Activated naive CD4-positive, alpha-beta T cell treated with anti-CD3 and anti-CD28 coated beads, Interleukin-2, amount 50 U/mL, for 24 hours (primary cell): ENCODE results near the gene LTF.

Experiments
- H3K27ac Mint-ChIP-seq: one replicate; pipeline ENCODE4 v1.8.0; 2021; ENCODE audit warnings: mild to moderate bottlenecking, mixed read lengths
- H3K27me3 Mint-ChIP-seq: one replicate; pipeline ENCODE4 v1.8.0; 2021; ENCODE audit warnings: mixed read lengths
- H3K36me3 Mint-ChIP-seq: one replicate; pipeline ENCODE4 v1.8.0; 2021; ENCODE audit warnings: mixed read lengths
- H3K4me1 Mint-ChIP-seq: one replicate; pipeline ENCODE4 v1.8.0; 2021; ENCODE audit warnings: mixed read lengths
- H3K4me3 Mint-ChIP-seq: one replicate; pipeline ENCODE4 v1.8.0; 2021; ENCODE audit warnings: mild to moderate bottlenecking, mixed read lengths
- H3K9me3 Mint-ChIP-seq: one replicate; pipeline ENCODE4 v1.8.0; 2021; ENCODE audit warnings: mixed read lengths

Gene LTF

DNA sequence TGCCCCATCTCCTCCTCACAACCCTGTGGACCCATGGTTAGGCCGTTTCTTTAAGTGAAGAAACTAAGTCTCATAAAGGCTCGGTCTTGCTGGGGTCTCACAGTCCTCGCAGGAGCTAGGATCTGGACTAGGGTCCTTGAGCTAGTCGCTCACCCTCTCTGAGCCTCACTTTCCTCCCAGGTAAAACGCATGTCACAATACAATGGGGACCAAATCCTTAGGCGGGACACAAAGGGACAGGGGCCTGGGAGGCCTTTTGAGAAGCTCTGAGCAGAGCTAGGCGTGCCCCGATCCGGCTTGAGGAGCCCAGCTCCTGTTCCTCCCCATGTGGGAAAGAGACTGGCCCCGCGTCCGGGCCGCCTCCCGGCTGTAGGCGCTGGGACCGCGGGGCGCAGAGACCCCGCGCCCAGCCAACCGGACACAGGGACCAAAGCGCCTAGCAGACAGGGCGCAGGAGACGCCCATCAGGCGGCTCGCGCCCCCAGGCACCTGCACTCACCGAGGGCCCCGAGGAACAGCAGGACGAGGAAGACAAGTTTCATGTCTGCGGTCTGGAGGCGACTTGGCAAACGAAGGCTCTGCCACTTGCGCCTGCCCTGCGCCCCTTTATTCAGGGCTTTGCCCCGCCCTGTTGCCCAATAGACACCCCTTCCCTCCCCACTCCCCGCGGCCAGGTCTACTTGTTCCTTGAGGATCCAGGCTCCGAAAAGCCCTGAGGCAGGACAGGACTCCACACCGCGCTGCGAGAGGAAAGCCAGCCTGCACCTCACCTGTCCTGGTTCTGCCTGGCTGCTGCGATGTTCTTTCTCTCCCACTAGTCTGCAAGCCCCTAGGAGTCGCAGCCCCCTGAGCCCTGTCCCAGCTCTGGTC is at the start of gene LTF:
Gene LTF (minus strand): TSS at position 580 of the 870 bp plus-strand sequence. CDS start 38 bp downstream, at position 542.
- H3K36me3 Mint-ChIP-seq = no peaks in the 10 kb centered on the region
- H3K27ac Mint-ChIP-seq = no peak within 1 kb of the TSS
- no peak within 1 kb of the TSS for H3K4me3 Mint-ChIP-seq
- H3K27me3 Mint-ChIP-seq = peaks cover 35% of the 10 kb centered on the region
- H3K4me1 Mint-ChIP-seq = no peaks in the 10 kb centered on the region
- peaks cover 10% of the 10 kb centered on the region for H3K9me3 Mint-ChIP-seq

DNA sequence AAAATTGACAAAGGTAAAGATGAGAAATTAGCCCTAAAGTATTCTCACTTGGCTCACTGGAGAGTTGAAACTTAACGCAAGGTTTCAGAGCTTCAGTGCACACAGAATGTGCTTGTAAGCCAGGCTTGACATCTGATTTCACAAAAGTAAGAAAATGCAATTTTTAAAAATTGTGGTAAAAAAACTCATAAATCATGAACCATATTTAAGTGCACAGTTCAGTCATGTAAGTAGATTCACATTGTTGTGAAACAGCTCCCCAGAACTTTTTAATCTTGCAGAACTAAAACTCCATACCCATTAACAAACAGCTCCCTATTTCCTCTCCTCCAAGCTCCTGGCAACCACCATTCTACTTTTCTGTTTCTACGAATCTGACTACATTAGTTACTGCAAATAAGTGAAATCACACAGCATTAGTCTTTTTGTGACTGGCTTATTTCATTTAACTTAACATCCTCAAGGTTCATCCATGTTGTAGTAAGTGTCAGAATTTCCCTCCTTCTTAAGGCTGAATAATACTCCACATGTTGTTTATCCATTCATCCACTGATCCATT is 47.6 kb upstream of the LTF start:
- no peaks in the 10 kb centered on the region for H3K9me3 Mint-ChIP-seq
- H3K27ac Mint-ChIP-seq = no peak overlapping the region
- H3K36me3 Mint-ChIP-seq = no peaks in the 10 kb centered on the region
- no peak overlapping the region for H3K4me3 Mint-ChIP-seq
- H3K27me3 Mint-ChIP-seq = no peaks in the 10 kb centered on the region
- peaks cover 4% of the 10 kb centered on the region for H3K4me1 Mint-ChIP-seq

DNA sequence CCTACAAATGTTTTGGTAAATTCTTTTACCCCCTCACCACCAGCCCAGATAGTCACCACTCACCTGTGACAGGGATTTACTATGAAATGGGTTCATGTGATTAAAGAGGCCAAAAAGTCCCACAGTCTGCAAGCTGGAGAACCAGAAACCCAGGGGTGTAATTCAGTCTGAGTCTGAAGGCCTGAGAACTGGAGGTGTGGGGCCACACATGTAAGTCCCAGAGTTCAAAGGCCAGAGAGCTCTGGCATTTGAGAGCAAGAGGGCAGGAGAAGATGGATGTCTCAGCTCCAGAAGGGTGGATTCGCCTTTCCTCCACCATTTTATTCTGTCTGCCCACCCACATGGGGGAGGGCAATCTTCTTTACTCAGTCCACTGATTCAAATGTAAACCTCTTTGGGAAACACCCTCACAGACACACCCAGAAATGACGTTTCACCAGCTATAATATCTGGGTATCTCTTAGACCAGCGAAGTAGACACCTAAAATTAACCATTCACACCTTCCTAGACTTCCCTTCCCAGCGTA is 45.0 kb upstream of the LTF start:
- no peak overlapping the region for H3K27ac Mint-ChIP-seq
- H3K4me1 Mint-ChIP-seq = peaks cover 12% of the 10 kb centered on the region
- no peaks in the 10 kb centered on the region for H3K36me3 Mint-ChIP-seq
- H3K27me3 Mint-ChIP-seq = no peaks in the 10 kb centered on the region
- H3K9me3 Mint-ChIP-seq = no peaks in the 10 kb centered on the region
- H3K4me3 Mint-ChIP-seq = no peak overlapping the region

DNA sequence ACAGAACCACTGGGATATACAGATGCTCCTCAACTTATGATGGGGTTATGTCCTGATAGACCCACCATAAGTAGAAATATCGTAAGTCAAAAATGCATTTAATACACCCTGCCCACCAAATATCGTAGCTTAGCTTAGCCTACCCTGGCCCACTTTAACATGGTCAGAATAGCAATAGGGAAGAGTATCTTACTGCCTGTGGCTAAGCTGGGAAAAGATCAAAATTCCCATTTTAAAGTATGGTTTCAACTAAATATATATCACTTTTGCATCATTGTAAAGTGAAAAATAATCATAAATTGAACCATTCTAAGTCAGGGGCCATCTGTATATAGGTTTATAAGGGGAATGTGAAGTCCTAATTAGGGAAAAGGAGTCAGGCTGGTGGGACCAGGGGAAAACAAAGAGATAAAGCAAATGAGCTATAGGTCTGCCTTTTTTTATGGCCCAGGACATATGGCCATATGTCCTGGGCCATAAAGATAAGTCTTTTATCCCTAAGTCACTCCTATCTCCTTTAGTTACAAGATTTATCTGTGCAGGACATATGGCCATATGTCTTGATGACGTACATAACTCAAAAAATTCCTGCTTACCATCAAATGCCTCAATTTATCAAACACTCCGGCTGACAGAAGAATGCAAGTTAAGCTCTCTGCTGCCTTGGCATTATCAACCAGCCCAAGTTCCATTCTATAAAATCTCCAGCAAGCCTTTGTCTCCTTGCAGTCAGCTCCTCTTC is 44.3 kb upstream of the LTF start:
- Mint-ChIP-seq H3K9me3 (no peaks in the 10 kb centered on the region), H3K27ac (no peak overlapping the region), H3K4me3 (no peak overlapping the region), H3K4me1 (peaks cover 15% of the 10 kb centered on the region), H3K36me3 (no peaks in the 10 kb centered on the region), H3K27me3 (no peaks in the 10 kb centered on the region)

DNA sequence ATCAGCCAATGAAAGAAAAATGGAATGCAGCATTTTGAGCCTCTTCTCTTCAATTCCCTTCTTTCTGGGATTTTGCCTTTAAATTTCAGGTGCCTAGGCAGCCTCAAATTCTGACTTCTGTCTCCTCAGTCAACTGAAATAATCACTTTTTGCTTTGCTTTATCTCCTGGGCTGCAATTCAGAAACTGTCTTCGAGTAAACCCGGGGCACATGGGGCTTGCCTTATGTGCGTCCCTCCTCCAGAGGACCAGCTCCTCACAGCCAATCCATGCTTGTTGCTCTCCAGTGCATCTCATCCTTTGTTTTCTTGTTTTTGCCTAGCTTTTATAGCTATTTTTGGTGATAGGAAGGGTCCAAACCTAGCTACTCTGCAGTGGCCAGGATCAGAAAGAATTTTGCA is 41.8 kb upstream of the LTF start:
- Mint-ChIP-seq H3K27ac (no peak overlapping the region), H3K9me3 (no peaks in the 10 kb centered on the region), H3K36me3 (peaks cover 2% of the 10 kb centered on the region), H3K4me1 (peaks cover 25% of the 10 kb centered on the region), H3K4me3 (no peak overlapping the region), H3K27me3 (no peaks in the 10 kb centered on the region)

DNA sequence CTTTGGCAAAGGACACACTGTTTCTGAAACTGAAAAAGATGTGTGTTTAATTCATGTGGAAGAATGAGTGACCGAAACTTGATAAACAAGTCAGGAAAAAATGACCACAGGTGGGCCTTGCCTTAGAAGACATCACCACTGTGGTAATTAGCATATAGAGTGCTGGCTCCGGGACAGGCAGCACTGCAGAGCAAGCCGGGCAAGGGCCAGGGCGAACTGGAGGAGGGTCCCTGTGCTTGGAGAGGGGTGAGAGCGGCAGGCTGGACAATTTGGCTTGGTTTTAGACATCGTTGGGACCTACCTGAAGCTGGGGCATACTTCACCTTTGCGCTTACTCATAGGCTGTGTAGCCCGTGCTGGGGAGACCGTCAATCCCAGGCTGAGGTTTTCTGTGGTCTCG is 41.2 kb upstream of the LTF start:
- no peaks in the 10 kb centered on the region for H3K9me3 Mint-ChIP-seq
- no peak overlapping the region for H3K4me3 Mint-ChIP-seq
- H3K36me3 Mint-ChIP-seq = peaks cover 2% of the 10 kb centered on the region
- H3K4me1 Mint-ChIP-seq = peaks cover 26% of the 10 kb centered on the region
- no peak overlapping the region for H3K27ac Mint-ChIP-seq
- H3K27me3 Mint-ChIP-seq = no peaks in the 10 kb centered on the region

DNA sequence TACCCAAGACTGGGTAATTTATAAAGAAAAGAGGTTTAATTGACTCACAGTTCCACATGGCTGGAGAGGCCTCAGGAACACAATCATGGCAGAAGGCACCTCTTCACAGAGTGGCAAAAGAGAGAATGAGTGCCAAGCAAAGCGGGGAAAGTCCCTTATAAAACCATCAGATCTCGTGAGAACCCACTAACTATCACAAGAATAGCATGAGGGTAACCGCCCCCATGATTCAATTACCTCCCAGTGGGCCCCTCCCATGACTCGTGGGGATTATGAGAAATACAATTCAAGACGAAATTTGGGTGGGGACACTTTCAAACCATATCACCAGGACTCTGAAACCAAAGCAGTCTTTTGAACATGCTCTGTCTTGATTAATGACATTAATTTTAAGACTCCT is 40.1 kb upstream of the LTF start:
- Mint-ChIP-seq H3K27ac (peak overlapping the region; percentile 61), H3K4me1 (peaks cover 27% of the 10 kb centered on the region), H3K9me3 (no peaks in the 10 kb centered on the region), H3K4me3 (peak overlapping the region; percentile 12), H3K27me3 (no peaks in the 10 kb centered on the region), H3K36me3 (peaks cover 2% of the 10 kb centered on the region)

DNA sequence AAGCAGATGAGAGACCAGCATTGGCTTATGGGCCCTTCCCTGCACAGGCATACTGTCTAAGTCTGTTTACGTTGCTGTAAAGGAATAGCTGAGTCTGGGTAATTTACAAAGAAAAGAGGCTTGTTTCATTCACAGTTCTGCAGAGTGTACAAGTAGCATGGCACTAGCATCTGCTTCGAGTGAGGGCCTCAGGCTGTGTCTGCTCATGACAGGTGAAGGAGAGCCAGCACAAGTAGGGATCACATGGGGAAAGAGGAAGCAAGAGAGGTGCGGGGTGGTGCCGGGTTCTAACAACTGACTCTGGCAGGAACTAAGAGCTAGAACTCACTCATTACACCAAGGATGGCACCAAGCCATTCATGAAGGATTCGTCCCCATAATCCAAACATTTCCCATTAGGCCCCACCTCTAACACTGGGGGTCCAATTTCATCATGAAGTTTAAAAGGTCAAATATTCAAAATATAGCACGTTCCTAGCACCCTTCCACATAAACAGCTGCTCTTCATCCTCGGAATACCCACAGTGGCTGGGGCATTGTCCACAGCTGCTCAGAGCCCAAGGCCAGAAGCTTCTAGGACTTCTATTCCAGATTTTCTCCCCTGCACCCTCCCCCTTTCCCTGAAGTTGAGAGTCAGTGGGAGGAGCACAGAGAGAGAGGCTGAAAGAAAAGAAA is 38.6 kb upstream of the LTF start:
- Mint-ChIP-seq H3K36me3 (peaks cover 2% of the 10 kb centered on the region), H3K27ac (peak overlapping the region; percentile 76), H3K27me3 (no peaks in the 10 kb centered on the region), H3K9me3 (no peaks in the 10 kb centered on the region), H3K4me1 (peaks cover 27% of the 10 kb centered on the region), H3K4me3 (peak overlapping the region; percentile 40)

DNA sequence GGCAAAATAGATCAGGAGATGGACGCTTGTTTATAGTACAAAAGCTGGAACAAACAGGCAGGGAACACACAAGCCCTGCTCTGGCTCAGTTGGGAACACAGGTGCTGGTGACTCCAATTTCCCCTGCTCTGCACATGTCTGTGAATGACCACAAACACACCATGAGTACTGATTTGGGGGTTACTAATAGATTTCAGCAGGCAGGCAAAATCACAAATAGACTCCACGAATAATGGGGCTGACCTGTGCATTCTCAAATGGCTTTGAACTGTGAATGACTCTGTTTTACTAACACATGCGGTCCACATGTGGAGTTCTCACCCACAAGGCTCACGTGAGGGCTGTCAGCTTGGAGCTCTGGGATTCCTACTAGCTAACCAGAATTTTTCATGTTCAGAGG is 37.0 kb upstream of the LTF start:
- H3K27me3 Mint-ChIP-seq = no peaks in the 10 kb centered on the region
- H3K36me3 Mint-ChIP-seq = peaks cover 2% of the 10 kb centered on the region
- H3K4me1 Mint-ChIP-seq = peaks cover 40% of the 10 kb centered on the region
- no peak overlapping the region for H3K27ac Mint-ChIP-seq
- no peak overlapping the region for H3K4me3 Mint-ChIP-seq
- H3K9me3 Mint-ChIP-seq = no peaks in the 10 kb centered on the region

DNA sequence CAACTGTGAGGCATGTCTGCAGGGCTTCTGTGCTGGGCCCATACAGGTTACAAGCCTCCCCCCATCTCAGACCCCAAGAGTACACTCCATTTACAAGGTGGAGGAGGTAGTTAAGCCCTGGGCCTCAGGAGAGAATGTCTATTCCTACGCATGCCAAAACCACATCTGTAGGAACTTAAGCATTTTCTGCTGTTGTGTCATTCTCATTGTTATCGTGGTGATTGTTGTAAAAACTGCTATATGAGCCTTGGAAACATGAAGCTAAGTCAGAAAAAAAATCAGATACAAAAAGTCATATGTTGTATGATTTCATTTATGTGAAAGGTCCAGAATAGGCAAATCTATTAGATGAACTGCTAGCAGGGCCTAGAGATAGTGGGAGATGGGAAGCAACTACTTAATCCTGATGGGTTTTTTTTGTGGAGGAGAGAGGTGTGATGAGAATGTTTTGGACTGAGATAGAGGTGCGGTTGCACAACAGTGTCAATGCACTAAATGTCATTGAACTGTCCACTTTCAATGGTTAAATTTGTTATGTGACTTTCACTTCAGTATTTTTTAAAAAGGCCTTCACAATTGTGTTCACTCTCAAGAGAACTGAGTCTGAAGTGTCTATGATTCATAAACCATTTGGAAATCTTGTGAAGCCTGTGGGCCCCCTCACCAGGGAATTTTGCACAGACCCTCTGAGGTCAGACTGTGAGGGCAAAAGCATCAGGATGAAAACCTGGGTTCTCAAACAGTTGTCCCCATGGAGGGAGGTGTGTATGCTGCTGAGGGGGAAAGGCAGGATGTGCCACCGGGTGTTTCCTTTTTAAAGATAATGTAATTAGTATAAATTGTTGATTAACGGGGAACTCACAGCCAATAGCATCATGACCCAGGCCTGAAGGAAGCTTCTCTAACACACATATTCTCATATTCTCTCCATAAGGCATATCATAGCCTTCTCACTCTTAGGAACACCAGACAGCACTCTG is 36.2 kb upstream of the LTF start:
- H3K4me1 Mint-ChIP-seq = peaks cover 44% of the 10 kb centered on the region
- H3K27ac Mint-ChIP-seq = no peak overlapping the region

DNA sequence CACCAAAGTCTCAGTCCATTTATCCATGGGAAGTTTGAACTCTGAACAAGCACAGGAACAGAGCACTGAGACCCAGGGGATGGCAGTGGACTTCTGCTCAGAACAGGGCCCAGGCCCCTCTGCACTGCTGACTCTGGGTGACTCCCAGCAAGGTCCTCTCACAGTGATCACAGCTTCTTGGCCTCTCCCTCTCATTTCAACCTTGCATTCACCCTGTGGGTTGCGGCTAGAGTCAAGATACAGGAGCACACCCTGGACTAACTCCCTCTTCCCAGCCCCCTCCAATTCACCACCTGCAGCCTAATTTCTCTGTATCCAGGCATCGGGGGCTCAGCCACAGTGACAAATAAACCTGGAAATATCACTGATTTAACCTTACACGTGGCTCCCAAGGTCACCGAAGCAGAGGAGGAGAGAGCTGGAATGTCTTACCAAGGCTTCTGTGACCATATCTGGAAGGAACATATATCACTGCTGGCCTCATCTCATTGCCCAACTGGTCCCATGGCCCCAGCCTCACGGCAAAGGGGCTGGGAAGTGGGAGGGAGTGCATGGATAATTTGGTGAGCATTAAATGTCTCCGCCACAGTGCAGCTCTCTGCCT is 34.3 kb upstream of the LTF start:
- no peaks in the 10 kb centered on the region for H3K27me3 Mint-ChIP-seq
- H3K4me1 Mint-ChIP-seq = peaks cover 32% of the 10 kb centered on the region
- H3K4me3 Mint-ChIP-seq = no peak overlapping the region
- peaks cover 2% of the 10 kb centered on the region for H3K36me3 Mint-ChIP-seq
- H3K27ac Mint-ChIP-seq = no peak overlapping the region
- H3K9me3 Mint-ChIP-seq = no peaks in the 10 kb centered on the region

More for the DNA sequence above, 36.2 kb upstream of the LTF start:
- Mint-ChIP-seq H3K36me3 (peaks cover 2% of the 10 kb centered on the region), H3K9me3 (no peaks in the 10 kb centered on the region), H3K4me3 (no peak overlapping the region), H3K27me3 (no peaks in the 10 kb centered on the region)

DNA sequence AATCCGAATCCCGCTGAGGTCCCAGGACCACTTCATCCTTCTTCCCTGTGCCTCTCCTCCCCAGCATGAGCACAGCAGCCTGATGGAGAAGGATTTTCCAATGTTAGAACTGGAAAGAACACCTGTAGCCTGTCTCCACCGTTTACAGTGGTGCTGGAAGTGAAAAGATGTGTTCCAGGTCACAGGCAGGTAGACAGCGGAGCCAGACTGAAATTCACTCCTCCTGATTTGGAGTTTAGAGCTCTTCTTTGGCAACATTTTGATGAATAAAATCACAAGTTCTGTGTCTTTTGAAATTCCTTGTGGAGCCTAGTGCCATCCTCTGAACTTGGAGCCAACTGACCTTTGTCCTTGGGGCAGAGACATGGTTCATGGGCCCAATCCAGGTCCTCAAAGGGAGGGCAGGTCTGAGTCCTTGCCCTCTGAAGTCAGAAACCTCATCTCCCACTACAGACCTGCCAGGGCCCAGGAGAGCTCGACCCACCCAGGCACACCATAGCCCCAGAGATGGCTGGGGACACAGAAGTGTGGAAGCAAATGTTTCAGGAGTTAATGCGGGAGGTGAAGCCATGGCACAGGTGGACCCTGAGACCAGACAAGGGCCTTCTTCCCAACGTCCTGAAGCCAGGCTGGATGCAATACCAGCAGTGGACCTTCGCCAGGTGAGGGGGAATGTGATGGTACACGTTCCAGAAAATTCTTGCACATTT is 33.0 kb upstream of the LTF start, which contains the start of gene RTP3:
Gene RTP3 (plus strand): TSS at position 421 of the 710 bp plus-strand sequence. CDS start 87 bp downstream, at position 508.
- H3K27me3 Mint-ChIP-seq = no peaks in the 10 kb centered on the region
- H3K9me3 Mint-ChIP-seq = no peaks in the 10 kb centered on the region
- H3K36me3 Mint-ChIP-seq = no peaks in the 10 kb centered on the region
- no peak within 1 kb of the TSS for H3K4me3 Mint-ChIP-seq
- H3K4me1 Mint-ChIP-seq = peaks cover 22% of the 10 kb centered on the region
- no peak within 1 kb of the TSS for H3K27ac Mint-ChIP-seq

DNA sequence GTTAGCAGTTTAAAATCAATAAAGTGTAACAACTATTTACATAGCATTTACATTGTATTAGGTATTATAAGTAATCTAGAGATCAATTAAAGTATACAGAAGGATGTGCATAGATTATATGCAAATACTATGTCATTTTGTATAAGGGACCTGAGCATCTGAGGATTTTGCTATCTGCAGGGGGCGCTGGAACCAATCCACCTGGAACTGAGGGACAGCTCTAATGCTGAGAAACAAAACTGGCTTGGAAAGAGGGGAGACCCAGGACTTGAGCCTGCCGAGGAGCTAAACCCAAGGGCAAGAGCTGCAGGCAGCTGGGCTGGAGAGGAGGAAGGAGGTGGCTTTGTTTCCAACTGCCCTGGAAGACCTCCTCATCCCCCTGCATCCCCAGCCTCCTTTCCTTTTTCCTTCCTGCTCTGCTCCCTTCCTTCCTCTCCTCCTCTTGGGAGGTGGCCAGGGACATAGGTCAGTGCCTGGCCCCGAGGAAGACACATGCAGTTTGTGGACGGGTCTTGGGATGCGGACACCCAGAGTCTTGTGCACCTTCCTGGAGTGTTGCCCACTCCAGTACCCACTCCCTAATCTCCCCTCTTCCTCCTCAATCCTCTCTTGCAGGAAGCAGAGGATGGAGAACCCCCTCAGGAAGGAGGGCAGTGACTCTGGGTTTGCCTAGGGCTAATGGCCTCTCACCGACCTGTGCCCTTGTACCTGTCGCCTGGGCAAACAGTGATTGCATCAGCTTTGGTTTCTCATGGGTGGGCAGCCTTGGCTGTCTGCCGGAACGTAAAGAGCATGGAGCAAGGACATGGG is 32.2 kb upstream of the LTF start:
- Mint-ChIP-seq H3K36me3 (no peaks in the 10 kb centered on the region), H3K27ac (no peak overlapping the region), H3K4me3 (no peak overlapping the region), H3K9me3 (no peaks in the 10 kb centered on the region), H3K4me1 (peaks cover 22% of the 10 kb centered on the region), H3K27me3 (no peaks in the 10 kb centered on the region)
